Measurements from ENCODE around the gene ATP11C.
"Not testable (repeated sequence)": the region's sequence is repeated elsewhere in the genome, so short reads cannot be mapped to it uniquely, and the experiment has no call there.

The ATP11C gene

GRCh38 chrX:139851730-139852129 is 81.1 kb downstream of the ATP11C start:
- no peak for DNase-seq (ENCODE audit: low spot score)

- no peak for DNase-seq (ENCODE audit: low spot score)
Observed at GRCh38 chrX:139850968-139851367, 81.9 kb downstream of the ATP11C start.

- DNase-seq (ENCODE audit: low spot score): no peak
Observed at GRCh38 chrX:139844884-139845283, 88.0 kb downstream of the ATP11C start.

GRCh38 chrX:139844163-139844562 is 88.7 kb downstream of the ATP11C start:
- DNase-seq (ENCODE audit: low spot score): no peak

- DNase-seq (ENCODE audit: low spot score): no peak
Observed at GRCh38 chrX:139842326-139843185, 90.3 kb downstream of the ATP11C start.

- DNase-seq (ENCODE audit: low spot score): not testable (repeated sequence)
Observed at GRCh38 chrX:139836335-139836734, 96.5 kb downstream of the ATP11C start.

GRCh38 chrX:139834879-139835278 is 98.0 kb downstream of the ATP11C start:
- DNase-seq (ENCODE audit: low spot score): no peak

GRCh38 chrX:139832718-139833309 is 100.0 kb downstream of the ATP11C start:
- no peak for DNase-seq (ENCODE audit: low spot score)

GRCh38 chrX:139831675-139832456 is 101.0 kb downstream of the ATP11C start:
- no peak for DNase-seq (ENCODE audit: low spot score)

- DNase-seq (ENCODE audit: low spot score): no peak
Observed at GRCh38 chrX:139831017-139831416, 101.8 kb downstream of the ATP11C start.

- DNase-seq (ENCODE audit: low spot score): no peak
Observed at GRCh38 chrX:139828830-139829229, 104.0 kb downstream of the ATP11C start.

GRCh38 chrX:139828033-139828432 is 104.8 kb downstream of the ATP11C start:
- no peak for DNase-seq (ENCODE audit: low spot score)

- no peak for DNase-seq (ENCODE audit: low spot score)
Observed at GRCh38 chrX:139826065-139827044, 106.5 kb downstream of the ATP11C start.

GRCh38 chrX:139825618-139826017 is 107.2 kb downstream of the ATP11C start:
- no peak for DNase-seq (ENCODE audit: low spot score)

GRCh38 chrX:139823806-139824205 is 109.0 kb downstream of the ATP11C start:
- DNase-seq (ENCODE audit: low spot score): no peak

GRCh38 chrX:139820358-139820984 is 112.4 kb downstream of the ATP11C start:
- no peak for DNase-seq (ENCODE audit: low spot score)

GRCh38 chrX:139816204-139816603 is 116.6 kb downstream of the ATP11C start:
- DNase-seq (ENCODE audit: low spot score): no peak

GRCh38 chrX:139815771-139816170 is 117.1 kb downstream of the ATP11C start:
- no peak for DNase-seq (ENCODE audit: low spot score)

- no peak for DNase-seq (ENCODE audit: low spot score)
Observed at GRCh38 chrX:139811942-139812629, 120.8 kb downstream of the ATP11C start.

GRCh38 chrX:139804482-139804881 is 128.4 kb downstream of the ATP11C start:
- DNase-seq (ENCODE audit: low spot score): no peak
